Fibroblast of lung (primary cell): ENCODE measurements around the gene CHI3L1. TPM values are rescaled to one million over a fixed set of nuclear protein-coding genes. Genes with fewer than 3 reads are reported as not detected.

Source experiments
- DNase-seq, 2 donors: peaks; one replicate each; pipeline versions ENCODE4 v3.0.0 to v3.0.0-alpha.2; 2010; ENCODE audit warnings: low read depth in 2 of 2
- H2AFZ ChIP-seq: 2 replicates; pipeline ENCODE4 v1.5.1; 2012; ENCODE audit warnings: low read length, control low read depth, inconsistent platforms
- H3K27ac ChIP-seq: 2 replicates; pipeline ENCODE4 v1.5.1; 2011; ENCODE audit warnings: low read length, control low read depth; ENCODE audit not compliant: insufficient read depth
- H3K27me3 ChIP-seq: 2 replicates; pipeline ENCODE4 v1.5.1; 2011; ENCODE audit warnings: mild to moderate bottlenecking, low read length; ENCODE audit not compliant: control insufficient read depth, insufficient read depth
- H3K36me3 ChIP-seq: 2 replicates; pipeline ENCODE4 v1.5.1; 2011; ENCODE audit warnings: low read length; ENCODE audit not compliant: control insufficient read depth, insufficient read depth
- H3K4me1 ChIP-seq: 2 replicates; pipeline ENCODE4 v1.5.1; 2011; ENCODE audit warnings: low read length; ENCODE audit not compliant: control insufficient read depth, insufficient read depth; ENCODE audit errors: extremely low read depth
- H3K4me2 ChIP-seq: 2 replicates; pipeline ENCODE4 v1.5.1; 2011; ENCODE audit warnings: low read length, control low read depth; ENCODE audit not compliant: insufficient read depth; ENCODE audit errors: extremely low read depth
- H3K4me3 ChIP-seq, 4 experiments: fragments of 200-600 bp in 1 of 4; sonication (generic) in 1 of 4; replicated peaks in 1 of 4; 2 replicates each; pipeline ENCODE4 v1.5.1; 2011 to 2016; ENCODE audit warnings: low read length in 4 of 4, low read depth in 3 of 4, mild to moderate bottlenecking in 3 of 4, control low read depth in 2 of 4, inconsistent platforms in 1 of 4, mixed read lengths in 1 of 4; ENCODE audit not compliant: insufficient read depth in 1 of 4; ENCODE audit errors: control extremely low read depth in 1 of 4
- H3K79me2 ChIP-seq: 2 replicates; pipeline ENCODE4 v1.5.1; 2012; ENCODE audit warnings: mild to moderate bottlenecking, low read length, inconsistent platforms; ENCODE audit not compliant: control insufficient read depth, insufficient read depth
- H3K9ac ChIP-seq: 2 replicates; pipeline ENCODE4 v1.5.1; 2011; ENCODE audit warnings: mild to moderate bottlenecking, low read length, control low read depth; ENCODE audit not compliant: insufficient read depth
- H3K9me3 ChIP-seq: 2 replicates; pipeline ENCODE4 v1.5.1; 2012; ENCODE audit warnings: low read depth, low read length; ENCODE audit not compliant: control insufficient read depth, insufficient read depth
- H4K20me1 ChIP-seq: 2 replicates; pipeline ENCODE4 v1.5.1; 2011; ENCODE audit warnings: low read length; ENCODE audit not compliant: control insufficient read depth, insufficient read depth; ENCODE audit errors: extremely low read depth
- EZH2 ChIP-seq: IDR thresholded peaks from 2 replicates; pipeline ENCODE4 v1.5.1; 2012; ENCODE audit warnings: low read length, control low read depth, mild to moderate bottlenecking; ENCODE audit errors: missing control alignments
- polyA plus RNA-seq, 2 donors: library from polyadenylated mRNA; depleted of rRNA in 1 of 2; stranded (reverse) in 1 of 2; unstranded in 1 of 2; fragments of >200 nt; gene quantifications; 2 replicates each; pipeline ENCODE4 v1.2.1, GENCODE V29; 2011 to 2012; ENCODE audit warnings: missing spikeins in 1 of 2
- total RNA-seq: library from RNA; depleted of rRNA; stranded (reverse); fragments of >200 nt; gene quantifications from 2 replicates; pipeline ENCODE4 v1.2.1, GENCODE V29; 2014
- TF ChIP-seq, protein P1 (sequence below), 2 donors: IDR thresholded peaks in 1 of 2; conservative IDR thresholded peaks in 1 of 2; 1 replicate in 1 of 2; 2 replicates in 1 of 2; pipeline ENCODE4 v1.5.1; 2011 to 2012; ENCODE audit warnings: low read length in 2 of 2, control low read depth in 1 of 2, inconsistent platforms in 1 of 2, low read depth in 1 of 2, mild to moderate bottlenecking in 1 of 2

Gene CHI3L1
- total and polyA plus RNA-seq, 2 donors (not counting 1 experiment from before 2014, with no cell fraction given): 3.0 to 42.8 TPM

- Histone ChIP-seq H2AFZ (no peak overlapping the region), H4K20me1 (no peaks in the 10 kb centered on the region), H3K79me2 (no peaks in the 10 kb centered on the region), H3K36me3 (no peaks in the 10 kb centered on the region), H3K4me1 (no peaks in the 10 kb centered on the region), H3K9ac (no peak overlapping the region), H3K27me3 (peaks cover 10% of the 10 kb centered on the region), H3K4me3 (no peak overlapping the region), H3K27ac (no peak overlapping the region), H3K4me2 (no peak overlapping the region), H3K9me3 (no peaks in the 10 kb centered on the region)
- DNase-seq: no peak
- TF ChIP-seq, protein P1, sequence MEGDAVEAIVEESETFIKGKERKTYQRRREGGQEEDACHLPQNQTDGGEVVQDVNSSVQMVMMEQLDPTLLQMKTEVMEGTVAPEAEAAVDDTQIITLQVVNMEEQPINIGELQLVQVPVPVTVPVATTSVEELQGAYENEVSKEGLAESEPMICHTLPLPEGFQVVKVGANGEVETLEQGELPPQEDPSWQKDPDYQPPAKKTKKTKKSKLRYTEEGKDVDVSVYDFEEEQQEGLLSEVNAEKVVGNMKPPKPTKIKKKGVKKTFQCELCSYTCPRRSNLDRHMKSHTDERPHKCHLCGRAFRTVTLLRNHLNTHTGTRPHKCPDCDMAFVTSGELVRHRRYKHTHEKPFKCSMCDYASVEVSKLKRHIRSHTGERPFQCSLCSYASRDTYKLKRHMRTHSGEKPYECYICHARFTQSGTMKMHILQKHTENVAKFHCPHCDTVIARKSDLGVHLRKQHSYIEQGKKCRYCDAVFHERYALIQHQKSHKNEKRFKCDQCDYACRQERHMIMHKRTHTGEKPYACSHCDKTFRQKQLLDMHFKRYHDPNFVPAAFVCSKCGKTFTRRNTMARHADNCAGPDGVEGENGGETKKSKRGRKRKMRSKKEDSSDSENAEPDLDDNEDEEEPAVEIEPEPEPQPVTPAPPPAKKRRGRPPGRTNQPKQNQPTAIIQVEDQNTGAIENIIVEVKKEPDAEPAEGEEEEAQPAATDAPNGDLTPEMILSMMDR (conservative IDR thresholded peaks at IDR 0.05 in 1 of 2, IDR thresholded peaks at IDR 0.05 in 1 of 2; ENCODE audit: low read depth in 1 of 2, low read length in 2 of 2): no peak
- no peak for TF ChIP-seq EZH2
Observed at GRCh38 chr1:203162403-203162802, 24.1 kb downstream of the CHI3L1 start.

DNA sequence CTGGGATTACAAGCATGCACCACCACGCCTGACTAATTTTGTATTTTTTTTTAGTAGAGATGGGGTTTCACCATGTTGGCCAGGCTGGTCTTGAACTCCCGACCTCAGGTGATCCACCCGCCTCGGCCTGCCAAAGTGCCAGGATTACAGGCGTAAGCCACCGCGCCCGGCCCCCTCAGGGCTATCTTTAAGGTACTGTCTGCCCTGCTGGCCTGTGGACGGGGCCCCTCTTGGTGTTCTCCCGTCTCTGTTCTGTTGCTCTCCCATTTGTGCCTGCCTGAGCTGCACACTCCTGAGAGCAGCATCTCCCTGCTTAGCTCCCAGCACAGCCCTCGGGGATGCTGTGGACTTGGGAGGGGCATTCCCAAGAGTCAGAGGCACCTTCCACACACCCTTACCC lies 24.8 kb downstream of the CHI3L1 start:
- no peak for DNase-seq
- H3K9me3 ChIP-seq: no peaks in the 10 kb centered on the region
- no peaks in the 10 kb centered on the region for H3K79me2 ChIP-seq
- no peak overlapping the region for H3K27ac ChIP-seq
- H4K20me1 ChIP-seq: no peaks in the 10 kb centered on the region
- H3K4me2 ChIP-seq: no peak overlapping the region
- no peak overlapping the region for H3K9ac ChIP-seq
- H3K4me1 ChIP-seq: no peaks in the 10 kb centered on the region
- H2AFZ ChIP-seq: no peak overlapping the region
- H3K36me3 ChIP-seq: no peaks in the 10 kb centered on the region
- H3K4me3 ChIP-seq: no peak overlapping the region
- no peak for TF ChIP-seq EZH2
- TF ChIP-seq, protein P1 (conservative IDR thresholded peaks at IDR 0.05 in 1 of 2, IDR thresholded peaks at IDR 0.05 in 1 of 2; ENCODE audit: low read depth in 1 of 2, low read length in 2 of 2): no peak
- H3K27me3 ChIP-seq: peaks cover 12% of the 10 kb centered on the region

- no peaks in the 10 kb centered on the region for H3K36me3 ChIP-seq
- no peak overlapping the region for H3K9ac ChIP-seq
- H2AFZ ChIP-seq: no peak overlapping the region
- no peak for TF ChIP-seq EZH2
- TF ChIP-seq, protein P1 (conservative IDR thresholded peaks at IDR 0.05 in 1 of 2, IDR thresholded peaks at IDR 0.05 in 1 of 2; ENCODE audit: low read depth in 1 of 2, low read length in 2 of 2): no peak
- H3K4me1 ChIP-seq: no peaks in the 10 kb centered on the region
- DNase-seq: no peak
- H3K4me3 ChIP-seq: no peak overlapping the region
- peaks cover 12% of the 10 kb centered on the region for H3K27me3 ChIP-seq
- no peak overlapping the region for H3K27ac ChIP-seq
- H4K20me1 ChIP-seq: no peaks in the 10 kb centered on the region
- H3K79me2 ChIP-seq: no peaks in the 10 kb centered on the region
- no peaks in the 10 kb centered on the region for H3K9me3 ChIP-seq
- no peak overlapping the region for H3K4me2 ChIP-seq
Observed at GRCh38 chr1:203161175-203161574, 25.3 kb downstream of the CHI3L1 start.
